NCI-H2107 treated with DMSO at 0.1 percent for 48 hours (cell line): ENCODE measurements around the gene CD24.
A peak's percentile ranks its signal among the peaks of the same experiment; 100 is the strongest.
"Not testable (repeated sequence)": the region's sequence is repeated elsewhere in the genome, so short reads cannot be mapped to it uniquely, and the experiment has no call there.

Experiments used
- DNase-seq: peaks from one replicate; lab custom pipeline; 2025; ENCODE audit not compliant: unreplicated experiment; lab: John Stamatoyannopoulos, UW

The CD24 gene

DNA sequence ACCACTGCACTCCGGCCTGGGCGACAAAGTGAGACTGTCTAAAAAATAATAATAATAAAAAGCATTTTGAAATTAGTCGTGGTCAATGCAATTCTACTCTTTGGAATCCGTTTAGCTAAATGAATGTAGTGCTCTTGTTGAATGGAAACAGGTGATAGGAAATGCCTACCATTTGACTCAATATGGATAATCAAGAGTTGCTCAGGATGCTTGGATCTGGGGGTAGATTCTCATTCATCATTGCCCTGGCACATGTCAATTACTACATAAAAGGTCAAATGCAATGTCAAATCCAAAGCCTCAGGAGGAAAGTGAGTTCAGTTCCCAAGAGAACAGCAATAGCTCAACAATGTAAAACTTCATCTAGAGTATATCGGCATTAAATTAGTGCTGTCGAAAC is 3.8 kb downstream of the CD24 start:
- not testable (repeated sequence) for DNase-seq

DNA sequence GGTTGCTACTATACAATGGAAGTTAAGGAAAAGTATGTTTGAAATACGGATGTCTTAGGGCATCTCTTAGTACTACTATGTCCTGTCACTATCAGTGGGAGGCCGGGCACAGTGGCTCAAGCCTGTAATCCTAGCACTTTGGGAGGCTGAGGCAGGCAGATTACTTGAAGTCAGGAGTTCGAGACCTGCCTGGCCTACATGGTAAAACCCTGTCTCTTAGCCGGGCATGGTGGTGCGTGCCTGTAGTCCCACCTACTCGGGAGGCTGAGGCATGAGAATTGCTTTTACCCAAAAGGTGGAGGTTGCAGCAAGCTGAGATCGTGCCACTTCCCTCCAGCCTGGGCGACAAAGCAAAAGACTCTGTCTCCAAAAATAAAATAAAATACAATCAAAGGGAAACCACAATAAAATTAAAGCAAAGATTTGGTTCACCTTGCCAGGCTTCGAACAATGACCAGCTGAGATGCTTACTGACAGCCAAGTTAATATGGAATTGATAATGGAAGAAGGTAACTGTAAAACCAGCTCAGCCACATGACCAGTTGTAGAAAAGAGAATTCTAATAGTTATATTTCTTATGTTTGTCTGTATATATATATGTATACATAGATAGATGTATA is 6.5 kb downstream of the CD24 start:
- no peak for DNase-seq

DNA sequence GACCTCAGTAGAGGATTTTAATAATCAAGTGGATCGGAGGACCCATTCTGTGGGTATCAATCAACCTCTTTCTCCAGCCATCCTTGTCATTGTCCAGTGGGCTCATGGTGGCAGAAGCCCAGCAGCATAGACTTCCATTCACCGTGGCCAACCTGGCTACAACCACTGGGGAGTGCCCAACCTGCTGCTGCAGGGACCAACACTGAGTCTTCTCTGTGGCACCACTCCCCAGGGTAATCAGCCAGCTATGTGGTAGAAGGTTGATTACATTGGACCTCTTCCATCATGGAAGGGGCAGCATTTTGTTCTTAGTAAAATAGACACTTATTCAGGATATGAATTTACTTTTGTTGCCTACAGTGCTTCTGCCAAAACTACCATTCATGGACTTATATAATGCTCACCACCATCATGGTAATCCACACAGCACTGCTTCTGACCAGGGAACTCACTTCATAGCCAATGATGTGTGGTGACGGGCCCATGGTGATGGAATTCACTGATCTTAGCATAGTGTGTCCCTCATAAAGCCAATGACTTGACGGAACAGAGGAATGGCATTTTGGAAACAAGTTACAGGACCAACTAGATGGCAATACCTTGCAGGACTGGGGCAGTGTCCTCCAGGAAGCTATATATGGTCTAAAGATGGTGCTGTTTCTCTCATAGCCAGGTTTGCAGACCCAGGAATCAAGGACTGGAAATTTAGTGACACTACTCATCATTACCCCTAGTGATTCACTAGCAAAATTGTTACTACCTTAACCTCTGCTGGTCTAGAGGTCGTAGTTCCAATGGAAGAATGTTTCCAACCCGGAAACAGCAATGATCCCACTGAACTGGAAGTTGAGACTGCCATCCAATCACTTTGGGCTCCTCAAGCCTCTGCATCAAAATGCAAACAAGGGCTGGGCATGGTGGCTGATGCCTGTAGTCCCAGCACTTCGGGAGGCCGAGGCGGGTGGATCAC is 7.6 kb downstream of the CD24 start:
- DNase-seq: no peak

DNA sequence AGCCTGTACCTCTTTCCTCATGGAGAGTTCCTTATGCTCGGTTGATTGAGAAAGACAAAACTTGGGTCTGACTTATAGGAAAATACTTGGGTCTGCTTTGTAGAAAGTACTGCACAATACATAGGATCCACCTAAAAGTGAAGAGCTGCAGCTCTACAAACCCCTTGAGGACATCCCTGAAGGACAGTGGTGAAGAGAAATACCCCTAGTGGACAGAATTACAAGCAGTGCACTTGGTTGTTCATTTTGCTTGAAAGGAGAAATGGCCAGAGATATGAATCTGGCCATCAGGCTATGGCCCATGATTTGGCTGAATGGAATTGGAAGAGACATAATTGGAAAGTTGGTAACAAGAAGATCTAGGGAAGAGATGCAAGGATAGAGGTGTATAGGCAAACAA is 8.3 kb downstream of the CD24 start:
- DNase-seq: no peak

DNA sequence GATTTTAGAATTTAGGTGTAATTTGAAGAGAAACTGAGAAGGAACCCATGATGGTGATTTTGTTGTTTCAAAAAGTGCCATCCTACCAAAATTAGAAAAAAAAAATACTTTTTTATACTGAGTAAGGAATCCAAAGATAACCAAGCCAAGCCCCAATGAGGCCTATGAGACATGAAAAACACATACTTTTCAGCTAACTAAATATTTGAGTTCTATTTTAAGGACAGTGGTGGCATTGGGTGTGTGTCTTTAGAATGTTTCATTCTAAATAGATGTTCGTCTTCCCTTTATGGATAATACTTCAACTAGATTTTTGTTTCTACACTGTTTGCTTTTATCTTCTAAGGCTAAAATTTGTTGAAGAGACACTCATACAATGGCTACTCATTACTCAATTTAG is 9.6 kb downstream of the CD24 start:
- DNase-seq: no peak

DNA sequence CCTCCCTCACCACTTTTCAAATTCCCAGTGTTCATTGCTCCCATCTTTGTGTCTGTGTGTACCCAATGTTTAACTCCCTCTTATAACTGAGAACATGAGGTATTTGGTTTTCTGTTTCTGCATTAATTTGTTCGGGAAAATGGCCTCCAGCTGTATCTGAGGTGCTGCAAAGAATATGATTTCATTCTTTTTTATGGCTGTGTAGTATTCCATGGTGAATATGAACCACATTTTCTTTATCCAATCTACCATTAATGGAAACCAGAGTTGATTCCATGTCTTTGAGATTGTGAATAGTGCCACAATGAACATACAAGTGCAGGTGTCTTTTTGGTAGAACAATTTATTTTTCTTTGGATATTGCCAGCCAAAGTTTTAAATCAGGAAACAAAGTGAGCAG is 10.4 kb downstream of the CD24 start:
- DNase-seq: no peak

DNA sequence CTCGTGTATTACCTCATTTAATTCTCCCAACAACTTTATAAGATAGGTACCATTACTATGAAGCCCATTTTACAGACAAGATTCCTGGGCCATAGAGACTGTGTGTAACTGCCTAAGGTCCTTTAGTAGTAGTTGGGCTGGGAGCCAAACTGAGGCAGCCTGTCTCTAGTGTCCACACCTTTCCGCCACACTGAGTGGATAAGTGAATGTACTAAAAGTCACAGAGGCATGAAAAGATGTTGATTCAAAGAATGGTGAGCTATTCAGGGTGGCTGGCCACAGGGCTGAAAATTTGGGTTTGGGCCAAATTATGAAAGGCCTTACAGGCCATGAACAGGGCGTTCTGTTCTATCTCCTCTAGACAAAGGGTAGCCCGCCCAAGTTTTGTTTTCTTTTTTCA is 11.0 kb downstream of the CD24 start:
- peak; percentile 30 for DNase-seq

DNA sequence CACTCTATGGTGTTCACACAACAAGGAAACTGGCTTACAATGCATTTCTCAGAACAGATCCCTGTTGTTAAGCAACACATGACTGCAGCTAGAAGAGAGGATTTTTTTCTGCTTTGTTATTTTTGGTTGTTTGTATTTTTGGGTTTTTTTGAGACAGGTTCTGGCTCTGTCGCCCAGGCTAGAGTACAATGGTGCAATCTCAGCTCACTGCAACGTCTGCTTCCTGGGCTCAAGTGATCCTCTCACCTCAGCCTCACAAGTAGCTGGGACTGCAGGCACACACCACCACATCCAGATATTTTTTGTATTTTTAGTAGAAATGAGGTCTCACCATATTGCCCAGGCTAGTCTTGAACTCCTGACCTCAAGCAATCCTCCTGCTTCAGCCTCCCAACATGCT is 12.7 kb downstream of the CD24 start:
- no peak for DNase-seq

DNA sequence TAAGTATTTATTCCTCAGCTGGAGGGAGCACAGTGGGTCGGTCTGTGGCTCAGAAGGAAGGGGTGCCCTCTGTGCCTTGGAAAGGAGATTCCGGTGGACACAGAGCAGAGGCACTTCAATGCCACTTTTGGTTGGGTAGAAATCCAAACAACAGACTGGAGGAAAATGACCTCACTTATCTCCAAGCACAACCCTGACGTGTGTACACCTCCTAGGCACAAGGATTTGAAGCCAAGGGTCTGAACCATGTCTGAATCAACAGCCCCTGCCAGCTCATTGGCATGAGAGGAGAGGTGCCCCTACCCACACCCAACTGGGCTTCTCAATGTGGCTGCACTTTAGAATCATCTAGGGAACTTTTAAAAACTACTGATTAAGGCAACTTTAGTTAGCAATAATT is 13.4 kb downstream of the CD24 start:
- no peak for DNase-seq

DNA sequence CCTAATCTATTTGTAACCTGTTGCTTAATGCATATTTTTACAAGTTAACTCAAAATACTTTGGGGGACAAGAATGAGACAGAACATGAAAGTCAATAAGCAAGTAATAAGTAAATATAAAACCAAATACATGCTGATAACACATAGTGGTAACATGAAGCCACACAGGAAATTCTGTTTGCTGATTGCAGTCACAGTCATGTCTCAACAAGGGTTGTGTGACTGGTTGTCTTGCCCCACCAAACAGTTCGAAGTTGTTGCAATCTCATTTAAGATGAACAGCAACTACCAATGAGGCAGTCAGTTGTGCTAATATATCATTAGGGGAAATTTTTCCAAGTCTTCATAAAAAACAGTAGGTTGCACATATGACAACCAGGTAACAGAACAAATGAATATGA is 14.5 kb downstream of the CD24 start:
- DNase-seq: no peak

DNA sequence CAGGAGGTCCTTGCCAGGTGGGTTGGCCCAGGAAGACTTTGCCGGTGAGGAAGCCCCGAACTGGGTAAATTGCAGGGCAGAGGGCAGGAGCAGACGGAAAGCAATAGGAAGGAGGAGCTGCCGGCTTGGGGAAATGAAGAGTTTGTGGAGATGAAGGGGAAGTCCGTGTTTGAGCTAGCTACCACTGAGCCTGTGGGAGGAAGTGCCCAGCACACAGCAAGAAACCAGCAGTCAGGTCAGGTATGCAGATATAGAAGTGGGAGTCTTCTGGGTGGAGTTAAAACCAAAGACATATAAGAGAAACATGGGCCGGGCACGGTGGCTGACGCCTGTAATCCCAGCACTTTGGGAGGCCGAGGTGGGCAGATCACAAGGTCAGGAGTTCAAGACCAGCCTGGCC is 34.7 kb downstream of the CD24 start:
- DNase-seq: peak; percentile 48

DNA sequence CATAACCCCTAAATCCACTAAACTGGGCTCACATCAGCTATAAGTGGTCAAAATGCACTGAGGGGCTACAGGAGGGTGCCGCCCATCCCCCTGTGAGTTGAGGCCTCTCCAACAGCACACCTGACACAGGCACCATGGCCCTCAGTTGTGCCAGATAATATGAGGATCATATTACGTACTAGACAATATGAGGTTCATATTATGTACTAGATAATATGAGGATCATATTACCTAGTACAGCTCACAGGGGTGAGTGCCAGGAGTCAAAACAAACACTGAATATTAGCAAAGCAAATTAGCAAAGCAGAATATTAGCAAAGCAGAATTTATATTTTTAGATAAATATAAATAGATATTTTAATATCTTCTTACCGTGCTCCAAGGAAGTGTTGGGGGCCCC is 35.3 kb downstream of the CD24 start:
- DNase-seq: peak; percentile 73

DNA sequence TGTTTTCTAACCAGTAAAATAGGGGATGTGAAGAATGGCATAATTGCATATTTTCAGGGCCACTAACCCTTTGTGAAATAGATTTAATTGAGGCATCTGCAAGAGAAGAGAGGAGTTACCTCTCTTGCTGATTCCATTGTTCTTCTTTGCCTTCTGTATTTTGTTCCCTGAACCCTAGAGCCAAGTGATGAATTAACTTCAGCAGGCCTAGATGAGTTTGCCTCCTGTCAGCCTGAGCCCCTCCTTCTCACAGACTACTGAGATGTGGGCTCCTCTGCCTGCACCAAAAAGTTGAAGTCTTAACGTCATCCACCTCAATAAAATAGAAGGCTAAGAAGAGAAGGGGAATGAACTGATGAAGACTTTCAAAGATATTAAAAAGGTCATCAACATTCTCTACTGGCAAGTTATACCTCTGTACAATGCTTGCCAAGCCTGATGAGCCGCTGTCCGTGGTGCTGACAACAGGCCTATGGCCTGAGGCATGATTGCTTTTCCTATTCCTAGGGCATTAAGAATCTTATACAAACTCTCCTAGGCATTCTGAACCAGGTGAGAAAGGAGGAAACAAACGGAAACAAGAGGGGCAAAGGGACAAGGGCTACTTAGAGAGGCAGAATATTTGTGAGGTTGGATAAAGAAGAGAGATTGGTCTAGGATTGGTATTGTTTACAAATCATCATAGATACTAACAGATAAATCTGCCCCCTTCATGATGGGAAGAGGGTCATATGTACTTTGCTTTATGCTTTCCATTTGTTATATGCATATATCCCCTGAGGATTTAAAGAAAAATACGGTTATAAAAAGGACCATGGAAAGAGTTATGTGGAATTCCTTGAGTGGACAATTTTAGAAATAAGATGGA is 46.8 kb downstream of the CD24 start:
- DNase-seq: no peak

DNA sequence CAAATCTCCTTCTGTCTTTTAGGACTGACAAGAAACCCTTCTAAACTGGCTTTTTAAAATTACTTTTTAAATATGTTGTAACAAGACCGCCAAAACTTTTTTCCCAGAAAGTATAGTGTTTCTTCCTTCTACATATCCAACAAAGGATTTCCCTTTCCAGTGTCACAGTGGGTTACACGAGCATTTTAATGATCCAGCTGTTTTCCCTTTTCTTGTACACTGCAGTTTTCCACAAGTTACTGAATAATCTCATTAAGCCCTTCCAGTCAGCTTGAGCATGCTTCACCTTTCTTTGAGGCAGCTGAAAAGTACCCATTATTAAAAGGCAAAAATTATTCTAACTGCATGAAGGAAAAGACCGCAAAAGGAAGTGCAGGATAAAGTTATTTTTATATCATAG is 48.6 kb downstream of the CD24 start:
- no peak for DNase-seq

DNA sequence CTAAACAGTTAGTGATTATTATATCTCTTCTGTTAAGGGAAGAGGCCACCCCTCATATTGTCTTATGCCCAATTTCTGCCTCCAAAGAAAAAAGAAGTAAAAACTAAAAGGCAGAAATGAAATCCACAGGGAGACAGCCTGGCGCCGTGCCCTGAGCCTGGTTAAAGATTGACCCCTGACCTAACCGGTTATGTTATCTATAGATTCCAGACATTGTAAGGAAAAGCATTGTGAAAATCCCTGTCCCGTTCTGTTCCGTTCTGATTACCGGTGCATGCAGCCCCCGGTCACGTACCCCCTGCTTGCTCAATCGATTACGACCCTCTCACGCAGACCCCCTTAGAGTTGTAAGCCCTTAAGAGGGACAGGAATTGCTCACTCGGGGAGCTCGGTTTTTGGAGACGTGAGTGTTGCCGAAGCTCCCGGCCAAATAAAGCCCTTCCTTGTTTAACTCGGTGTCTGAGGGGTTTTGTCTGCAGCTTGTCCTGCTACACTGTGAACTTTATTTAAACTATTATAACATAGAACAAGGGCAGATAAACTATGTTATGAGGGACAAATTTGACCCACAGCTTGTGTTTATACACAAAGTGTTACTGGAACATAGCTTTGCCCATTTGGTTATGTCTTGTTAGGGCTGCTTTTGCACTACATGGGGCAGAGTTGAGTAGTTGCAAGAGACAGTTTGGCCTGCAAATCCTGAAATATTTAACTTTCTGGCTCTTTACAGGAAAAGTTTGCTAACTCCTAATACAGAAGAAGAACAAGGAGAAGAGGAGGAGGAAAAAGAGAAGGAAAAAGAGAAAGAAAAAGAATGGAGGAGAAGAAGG is 49.6 kb downstream of the CD24 start:
- DNase-seq: no peak

DNA sequence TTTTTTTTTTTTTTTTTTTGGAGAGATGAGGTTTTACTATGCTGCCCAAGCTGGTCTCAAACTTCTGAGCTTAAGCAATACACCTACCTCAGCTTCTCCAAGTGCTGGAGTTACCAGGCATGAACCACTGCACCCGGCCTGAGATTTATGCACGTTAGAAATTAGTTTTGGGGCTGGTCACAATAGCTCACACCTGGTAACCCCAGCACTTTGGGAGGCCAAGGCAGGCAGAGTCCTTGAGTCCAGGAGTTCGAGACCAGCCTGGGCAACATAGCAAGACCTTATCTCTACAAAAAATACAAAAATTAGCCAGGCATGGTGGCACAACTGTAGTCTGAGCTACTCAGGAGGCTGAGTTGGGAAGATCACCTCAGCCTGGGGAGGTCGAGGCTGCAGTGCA is 51.9 kb downstream of the CD24 start:
- DNase-seq: no peak
